NCI-H1930 (cell line): Measurements from ENCODE around the gene ALKBH5.

Experiments
- DNase-seq, 2 experiments: peaks; one replicate each; lab custom pipeline; 2025; lab: John Stamatoyannopoulos, UW

ALKBH5 gene

DNA sequence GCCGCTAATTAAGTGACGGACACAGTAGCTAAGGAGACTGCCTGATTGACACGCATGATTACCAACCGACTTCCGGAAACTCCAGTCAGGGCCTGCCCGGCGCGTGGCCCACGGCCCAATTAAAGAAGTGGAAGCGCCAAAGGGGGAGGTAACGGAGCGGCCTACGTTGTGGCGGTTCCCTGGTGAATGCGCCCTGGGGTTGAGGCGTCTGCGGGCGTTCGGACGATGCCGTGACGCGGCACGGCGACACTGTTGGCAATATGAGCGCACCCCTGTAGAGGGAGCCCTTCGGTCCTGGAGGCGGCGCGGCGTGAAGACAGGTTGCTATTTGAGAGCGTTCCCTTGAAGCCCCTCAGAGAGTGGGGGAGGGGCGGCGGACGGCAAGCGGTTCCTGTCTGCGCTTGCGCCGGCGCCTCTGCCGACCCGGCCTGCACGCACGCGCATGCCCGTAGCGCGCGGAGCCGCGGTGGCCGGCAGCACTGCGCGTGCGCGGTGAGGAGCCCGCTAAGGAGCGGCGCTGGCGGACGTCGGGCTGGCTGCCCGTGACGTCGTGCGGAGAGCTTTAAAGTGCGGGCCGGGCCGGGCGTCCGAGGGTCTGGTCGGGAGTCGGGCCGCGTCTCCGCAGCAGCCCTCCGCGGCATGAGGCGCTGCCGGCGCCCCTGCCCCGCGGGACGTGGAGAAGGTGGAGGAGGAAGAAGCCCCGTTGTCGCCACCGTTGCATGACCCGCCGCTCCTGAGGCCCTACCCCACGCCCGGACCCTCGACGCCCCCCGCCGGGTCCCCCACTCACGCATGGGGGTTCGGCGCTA, at the start of gene ALKBH5:
TSS of gene ALKBH5 (plus strand) at position 495 of the 809 bp plus-strand sequence. CDS start 416 bp downstream, outside the sequence.
- peak; percentile 99 to 100 for DNase-seq

DNA sequence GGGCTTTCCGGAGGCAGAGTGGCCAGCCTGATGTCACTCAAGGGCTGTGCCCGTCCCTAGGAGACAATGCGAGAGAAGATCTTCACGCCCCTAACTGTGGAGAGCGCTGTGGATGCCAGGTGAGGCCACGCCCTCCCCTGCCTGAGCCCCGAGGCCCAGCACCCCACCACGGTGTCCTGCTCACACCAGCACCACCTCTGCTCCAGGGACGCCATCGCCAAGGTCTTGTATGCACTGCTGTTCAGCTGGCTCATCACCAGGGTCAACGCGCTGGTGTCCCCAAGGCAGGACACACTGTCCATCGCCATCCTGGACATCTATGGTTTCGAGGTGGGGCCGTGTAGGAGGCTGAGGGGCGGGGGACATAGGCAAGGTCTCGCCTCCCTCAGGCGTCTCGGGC, 47.3 kb upstream of the ALKBH5 start:
- no peak for DNase-seq

GRCh38 chr17:18138065-18138749, 45.4 kb upstream of the ALKBH5 start:
- DNase-seq: no peak

- no peak for DNase-seq
These were observed 44.5 kb upstream of the ALKBH5 start for GRCh38 chr17:18139092-18139491.

GRCh38 chr17:18139498-18139897, 44.1 kb upstream of the ALKBH5 start:
- DNase-seq: no peak

DNA sequence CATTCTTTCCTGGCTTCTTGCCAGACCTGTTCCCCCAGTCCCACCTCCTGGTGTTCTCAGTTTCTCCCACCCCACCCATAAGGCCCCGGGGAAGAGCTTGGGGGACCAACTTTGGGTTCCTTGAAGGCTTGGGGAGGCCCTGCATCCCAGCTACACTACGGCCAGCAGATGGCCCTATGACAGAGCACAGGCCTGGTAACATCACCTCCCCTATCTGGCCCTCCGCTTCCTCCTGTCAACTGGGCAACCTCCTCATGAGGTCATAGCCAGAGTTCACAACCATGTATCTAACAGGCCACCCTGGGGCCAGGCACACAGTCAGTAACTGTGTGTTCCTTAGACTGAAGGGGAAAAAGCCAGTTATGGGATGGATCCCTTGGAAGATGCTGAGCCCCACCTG, 43.7 kb upstream of the ALKBH5 start:
- DNase-seq: peak in 1 of 2 experiments; percentile 10

DNA sequence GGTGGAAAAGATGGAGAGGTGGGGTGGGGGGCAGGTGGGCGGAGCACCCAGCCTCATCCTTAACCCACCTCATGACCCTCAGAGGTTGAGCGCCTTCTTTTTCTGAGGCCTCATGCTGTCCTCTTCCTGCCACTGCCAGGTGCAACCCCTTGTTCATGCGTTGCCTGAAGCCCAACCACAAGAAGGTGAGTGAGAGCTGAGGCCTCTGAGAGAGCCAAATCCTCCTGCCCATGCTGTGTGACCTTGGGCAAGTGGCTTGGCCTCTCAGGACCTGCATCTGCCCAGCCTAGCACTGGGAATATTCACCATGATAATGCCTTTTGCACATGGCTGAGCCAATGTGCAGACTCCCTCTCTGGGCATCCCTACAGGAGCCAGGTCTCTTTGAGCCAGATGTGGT, 43.0 kb upstream of the ALKBH5 start:
- no peak for DNase-seq

DNA sequence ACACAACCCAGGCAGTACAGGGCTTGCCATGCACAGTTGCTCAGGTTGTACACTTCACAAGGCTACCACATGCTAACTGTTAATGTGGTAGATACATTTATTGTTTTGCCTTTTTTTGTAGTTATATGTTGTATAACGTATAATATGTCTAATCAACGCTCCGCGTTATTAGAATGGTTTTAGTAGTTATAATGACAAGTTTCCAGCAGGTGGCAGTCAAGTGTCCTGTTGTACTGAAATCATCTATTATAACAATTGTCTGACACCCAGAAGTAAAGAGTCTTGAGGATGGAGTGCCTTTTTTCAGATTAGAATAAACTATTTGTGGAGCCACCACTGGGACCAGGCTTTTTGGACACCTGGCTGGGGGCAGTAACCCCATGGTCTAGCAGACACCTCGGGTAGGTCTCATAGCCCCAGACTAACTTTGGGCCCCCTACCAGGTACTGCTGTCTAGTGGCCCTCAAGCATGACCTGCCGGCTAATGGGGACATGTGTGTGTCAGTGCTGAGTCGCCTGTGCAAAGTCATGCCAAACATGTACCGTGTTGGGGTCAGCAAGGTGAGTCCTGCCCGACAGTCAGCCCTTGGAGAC, 42.3 kb upstream of the ALKBH5 start:
- peak; percentile 8 to 40 for DNase-seq

- DNase-seq: no peak
These were observed 41.2 kb upstream of the ALKBH5 start for GRCh38 chr17:18142417-18142816.

DNA sequence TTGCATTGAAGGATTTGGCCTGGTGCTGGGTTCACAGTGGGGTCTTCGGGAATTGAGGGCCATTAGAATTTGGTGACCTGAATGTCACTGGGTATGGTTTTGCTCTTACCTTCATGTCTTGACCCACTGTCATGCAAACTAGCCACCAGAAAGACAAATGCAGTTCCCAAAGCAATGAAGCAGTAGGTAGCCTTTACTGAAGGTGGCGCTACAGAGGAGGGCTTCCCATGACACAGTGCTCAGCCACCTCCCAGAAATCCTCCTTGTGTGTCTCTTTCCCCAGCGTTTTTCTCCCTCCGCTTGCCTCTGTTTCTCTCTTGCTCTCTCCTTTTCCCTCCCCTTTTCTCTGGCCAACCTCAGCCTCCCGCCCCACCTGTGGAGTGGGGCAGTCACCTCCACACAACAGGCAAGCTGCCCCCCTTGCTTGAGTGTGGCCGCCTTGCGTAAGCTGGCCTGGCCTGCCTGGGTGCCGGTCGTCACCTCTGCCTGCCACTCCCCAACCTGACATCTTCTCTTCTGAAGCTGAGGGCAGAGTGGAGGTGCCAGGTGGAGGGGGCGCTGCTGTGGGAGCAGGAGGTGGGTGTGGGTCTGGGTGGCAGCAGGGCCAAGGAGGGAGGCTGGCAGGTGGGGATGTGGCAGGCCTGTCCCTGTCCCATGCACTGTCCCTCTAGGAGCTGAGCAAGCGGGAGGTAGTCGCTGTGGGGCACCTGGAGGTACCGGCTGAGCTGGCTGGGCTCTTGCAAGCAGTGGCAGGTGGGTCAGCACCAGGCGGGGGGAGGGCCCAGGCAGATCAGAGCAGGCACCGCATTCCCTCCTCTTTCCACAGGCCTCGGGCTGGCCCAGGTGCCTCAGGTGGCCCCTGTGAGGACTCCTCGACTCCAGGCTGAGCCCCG, 40.3 kb upstream of the ALKBH5 start:
- peak in 1 of 2 experiments; percentile 9 for DNase-seq

DNA sequence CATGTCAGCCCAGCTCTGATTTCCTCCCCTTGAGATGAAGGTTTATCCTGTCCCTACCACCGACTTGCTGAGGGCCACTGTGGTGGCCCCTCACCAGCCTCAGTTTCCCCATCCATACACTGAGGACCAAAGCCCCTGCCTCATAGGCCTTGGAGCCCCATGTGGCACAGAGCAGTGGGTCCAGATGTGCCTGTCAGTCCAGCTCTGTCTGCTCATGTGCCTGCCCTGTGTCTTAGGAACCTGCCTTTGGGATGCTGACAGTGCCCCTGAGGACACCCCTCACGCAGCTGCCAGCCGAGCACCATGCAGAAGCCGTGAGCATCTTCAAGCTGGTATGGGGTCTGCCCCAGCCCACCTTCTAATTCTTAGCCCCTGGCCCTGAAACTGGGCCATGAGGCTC, 39.4 kb upstream of the ALKBH5 start:
- DNase-seq: no peak

DNA sequence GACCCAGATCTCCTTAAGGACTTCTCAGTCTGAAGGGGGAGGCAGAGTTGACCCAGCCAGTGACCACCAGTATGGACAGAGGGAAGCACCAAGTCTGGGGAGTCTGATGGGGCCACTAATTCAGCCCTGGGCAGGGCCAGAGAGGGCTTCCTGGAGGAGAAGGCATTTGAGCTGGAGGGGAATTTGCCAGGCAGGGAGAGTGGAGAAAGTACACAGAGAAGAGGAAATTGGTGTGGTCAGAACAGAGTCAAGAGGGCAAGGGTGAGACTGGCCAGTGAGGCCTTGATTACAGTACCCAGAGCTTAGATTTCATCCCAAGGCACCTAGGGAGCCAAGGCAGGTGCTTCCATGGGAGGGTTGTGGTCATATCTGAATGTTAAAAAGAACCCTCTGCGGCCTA, 38.8 kb upstream of the ALKBH5 start:
- DNase-seq: no peak

- no peak for DNase-seq
These were observed 37.8 kb upstream of the ALKBH5 start for GRCh38 chr17:18145811-18146210.

DNA sequence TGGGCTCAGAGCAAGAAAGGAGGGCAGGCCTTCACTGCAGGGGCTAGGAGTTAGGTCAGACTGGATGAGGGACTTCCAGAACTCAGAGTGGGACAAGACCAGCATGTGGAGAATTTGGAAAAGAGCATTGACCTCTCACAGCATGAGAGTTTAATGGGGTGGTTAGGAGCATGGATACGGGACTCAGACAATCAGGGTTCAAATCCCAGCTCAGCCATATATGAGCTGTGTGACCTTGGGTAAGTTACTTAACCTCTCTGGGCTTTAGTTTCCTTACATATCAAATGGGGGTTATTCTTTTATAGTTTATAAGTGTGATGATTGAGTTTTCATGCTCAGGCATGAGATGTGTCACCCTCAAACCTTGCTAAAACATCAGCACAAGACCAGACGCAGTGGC, 37.4 kb upstream of the ALKBH5 start:
- DNase-seq: no peak

GRCh38 chr17:18146980-18147379, 36.6 kb upstream of the ALKBH5 start:
- DNase-seq: no peak

- no peak for DNase-seq
These were observed 35.0 kb upstream of the ALKBH5 start for GRCh38 chr17:18148586-18148985.

DNA sequence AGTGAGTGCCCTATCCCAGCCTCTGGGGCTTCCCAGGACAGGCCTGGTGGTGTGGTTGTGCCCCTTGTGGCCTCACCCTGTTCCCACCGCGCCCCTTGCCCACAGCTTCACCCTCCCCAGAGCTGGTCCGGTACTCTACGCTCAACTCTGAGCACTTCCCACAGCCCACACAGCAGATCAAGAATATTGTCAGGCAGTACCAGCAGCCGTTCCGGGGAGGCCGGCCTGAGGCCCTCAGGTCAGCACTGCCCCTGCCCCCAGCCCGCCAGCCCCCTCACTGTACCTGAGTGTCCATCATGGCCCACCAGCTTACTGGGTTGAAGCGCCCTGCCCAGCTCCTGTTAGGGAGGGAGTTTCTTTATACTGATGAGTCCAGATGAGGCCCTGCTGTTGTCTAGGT, 32.3 kb upstream of the ALKBH5 start:
- no peak for DNase-seq

DNA sequence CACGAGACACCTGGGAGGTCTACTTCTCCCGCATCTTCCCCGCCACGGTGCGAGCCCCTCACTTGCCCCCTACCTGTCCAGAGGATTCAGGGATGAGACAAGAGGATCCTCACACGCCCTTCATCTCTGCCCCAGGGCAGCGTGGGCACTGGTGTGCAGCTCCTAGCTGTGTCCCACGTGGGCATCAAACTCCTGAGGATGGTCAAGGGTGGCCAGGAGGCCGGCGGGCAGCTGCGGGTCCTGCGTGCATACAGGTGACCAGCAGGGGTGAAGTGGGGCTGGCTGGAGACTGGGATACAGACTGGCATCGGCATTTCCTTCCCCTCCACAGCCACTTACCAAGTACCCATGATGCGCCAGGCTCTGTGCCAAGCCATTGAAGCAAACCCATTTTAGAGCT, 28.4 kb upstream of the ALKBH5 start:
- DNase-seq: no peak

GRCh38 chr17:18156171-18156975, 27.3 kb upstream of the ALKBH5 start:
- DNase-seq: no peak

DNA sequence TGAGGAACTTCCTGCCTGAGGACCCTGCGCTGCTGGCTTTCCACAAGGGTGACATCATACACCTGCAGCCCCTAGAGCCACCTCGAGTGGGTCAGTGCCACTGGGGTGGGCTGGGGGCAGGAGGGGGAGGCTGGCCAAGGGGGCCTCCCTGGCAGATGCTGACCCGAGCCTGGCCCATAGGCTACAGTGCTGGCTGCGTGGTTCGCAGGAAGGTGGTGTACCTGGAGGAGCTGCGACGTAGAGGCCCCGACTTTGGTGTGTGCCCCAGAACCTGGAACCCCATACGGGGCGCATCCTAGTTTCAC, 26.7 kb upstream of the ALKBH5 start:
- no peak for DNase-seq

GRCh38 chr17:18157354-18157985, 26.2 kb upstream of the ALKBH5 start:
- DNase-seq: no peak
